Germinal center (tissue), 1 donor: ENCODE data around the gene CCDC85B.
"Not testable (repeated sequence)": the region's sequence is repeated elsewhere in the genome, so short reads cannot be mapped to it uniquely, and the experiment has no call there.

ENCODE experiments used
- DNase-seq: peaks from one replicate; pipeline ENCODE4 v3.0.0; 2012; ENCODE audit warnings: mixed read lengths, low spot score

Gene CCDC85B

GRCh38 chr11:65887723-65888162 lies 2.7 kb upstream of the CCDC85B start:
- no peak for DNase-seq

GRCh38 chr11:65888163-65888814 lies 2.2 kb upstream of the CCDC85B start, which contains the start of gene FIBP:
Gene FIBP (minus strand): TSS chr11:65888471. CDS start chr11:65888418, 53 bp downstream.
- DNase-seq, result peak; percentile 96

- no peak for DNase-seq
These were observed 1.0 kb downstream of the CCDC85B start for GRCh38 chr11:65891219-65892136.

- DNase-seq, result not testable (repeated sequence)
These were observed 1.7 kb downstream of the CCDC85B start for GRCh38 chr11:65892137-65892540.

GRCh38 chr11:65892661-65893317 lies 2.3 kb downstream of the CCDC85B start:
- DNase-seq, result no peak

- no peak for DNase-seq
These were observed 3.6 kb downstream of the CCDC85B start for GRCh38 chr11:65894034-65894591.

- DNase-seq, result no peak
These were observed 5.1 kb downstream of the CCDC85B start for GRCh38 chr11:65895482-65895981.

GRCh38 chr11:65896034-65896999 lies 5.8 kb downstream of the CCDC85B start:
- DNase-seq, result no peak

- no peak for DNase-seq
These were observed 6.6 kb downstream of the CCDC85B start for GRCh38 chr11:65897020-65897471.

GRCh38 chr11:65898656-65899355 lies 8.3 kb downstream of the CCDC85B start:
- no peak for DNase-seq

GRCh38 chr11:65899356-65900124 lies 9.1 kb downstream of the CCDC85B start:
- DNase-seq, result no peak

- DNase-seq, result peak; percentile 87
These were observed 9.8 kb downstream of the CCDC85B start, which contains the start of gene FOSL1 for GRCh38 chr11:65900125-65900898. Gene FOSL1 (minus strand): TSS chr11:65900388. CDS start chr11:65900339, 49 bp downstream.

- no peak for DNase-seq
These were observed 10.4 kb downstream of the CCDC85B start for GRCh38 chr11:65900899-65901180.

- DNase-seq, result no peak
These were observed 12.6 kb downstream of the CCDC85B start for GRCh38 chr11:65903068-65903481.

- no peak for DNase-seq
These were observed 13.2 kb downstream of the CCDC85B start for GRCh38 chr11:65903715-65904114.

- no peak for DNase-seq
These were observed 16.1 kb downstream of the CCDC85B start for GRCh38 chr11:65906602-65907001.

- no peak for DNase-seq
These were observed 17.4 kb downstream of the CCDC85B start for GRCh38 chr11:65907878-65908277.
